ENCODE results near the gene CRK.
"Not testable (repeated sequence)": the region's sequence is repeated elsewhere in the genome, so short reads cannot be mapped to it uniquely, and the experiment has no call there.

DNA sequence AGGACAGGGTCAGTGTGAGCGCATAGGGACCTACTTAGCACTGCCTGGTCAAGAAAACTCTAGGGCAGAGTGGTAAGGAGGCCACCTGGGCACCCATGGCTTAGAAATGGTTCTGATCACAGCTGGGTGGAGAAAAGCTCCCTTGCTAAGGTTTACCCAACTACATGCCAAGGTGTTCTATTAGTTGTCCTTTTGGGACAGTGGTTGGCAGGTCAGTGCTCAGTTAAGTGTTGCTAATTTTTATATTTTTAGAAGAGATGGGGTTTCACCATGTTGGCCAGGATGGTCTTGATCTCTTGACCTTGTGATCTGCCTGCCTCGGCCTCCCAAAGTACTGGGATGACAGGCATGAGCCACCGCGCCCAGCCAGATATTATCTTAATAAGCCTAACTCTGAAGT is 10.3 kb downstream of the CRK start:
- TF ChIP-seq CTCF, POLR2A, EP300 (IDR thresholded peaks at IDR 0.05): not testable (repeated sequence)

Data from tibial nerve (tissue), 4 donors.